H9 (cell line): ENCODE measurements around the gene RIT2. TPM values are rescaled to one million over a fixed set of nuclear protein-coding genes. Genes with fewer than 3 reads are reported as not detected.

ENCODE experiments used
- DNase-seq: peaks from one replicate; pipeline ENCODE4 v3.0.0-alpha.2; 2017
- H2AFZ ChIP-seq: one replicate; pipeline ENCODE4 v1.6.1; 2013; ENCODE audit warnings: mild to moderate bottlenecking, low read length, control low read depth, moderate library complexity
- H2AK5ac ChIP-seq: 2 replicates; pipeline ENCODE4 v1.6.1; 2013; ENCODE audit warnings: low read length, control low read depth, mixed read lengths; ENCODE audit not compliant: insufficient read length
- H2BK120ac ChIP-seq: one replicate; pipeline ENCODE4 v1.6.1; 2013; ENCODE audit warnings: low read depth, mild to moderate bottlenecking, low read length, control low read depth, inconsistent platforms; ENCODE audit not compliant: poor library complexity, severe bottlenecking
- H2BK12ac ChIP-seq: 2 replicates; pipeline ENCODE4 v1.6.1; 2013; ENCODE audit warnings: low read length, control low read depth, mixed read lengths, low read depth; ENCODE audit not compliant: insufficient read length
- H2BK15ac ChIP-seq: 2 replicates; pipeline ENCODE4 v1.6.1; 2013; ENCODE audit warnings: low read depth, low read length, control low read depth
- H2BK20ac ChIP-seq: one replicate; pipeline ENCODE4 v1.6.1; 2013; ENCODE audit warnings: low read depth, mild to moderate bottlenecking, low read length, control low read depth, inconsistent platforms; ENCODE audit not compliant: poor library complexity, severe bottlenecking
- H2BK5ac ChIP-seq: 2 replicates; pipeline ENCODE4 v1.6.1; 2013; ENCODE audit warnings: low read length, control low read depth, mixed read lengths; ENCODE audit not compliant: insufficient read length
- H3K14ac ChIP-seq: 2 replicates; pipeline ENCODE4 v1.6.1; 2013; ENCODE audit warnings: low read length, control low read depth; ENCODE audit not compliant: insufficient read depth
- H3K18ac ChIP-seq: 2 replicates; pipeline ENCODE4 v1.6.1; 2013; ENCODE audit warnings: low read depth, mild to moderate bottlenecking, mixed read lengths, low read length, control low read depth; ENCODE audit not compliant: insufficient read length
- H3K23ac ChIP-seq: 2 replicates; pipeline ENCODE4 v1.6.1; 2013; ENCODE audit warnings: low read length, control low read depth, mixed read lengths, low read depth; ENCODE audit not compliant: insufficient read length
- H3K23me2 ChIP-seq: 2 replicates; pipeline ENCODE4 v1.6.1; 2013; ENCODE audit warnings: low read depth, mild to moderate bottlenecking, mixed read lengths, low read length, control low read depth; ENCODE audit not compliant: insufficient read length, poor library complexity, severe bottlenecking
- H3K27ac ChIP-seq: 2 replicates; pipeline ENCODE4 v1.5.1; 2013; ENCODE audit warnings: low read length, control low read depth, mixed read lengths, low read depth; ENCODE audit not compliant: insufficient read length
- H3K27me3 ChIP-seq: 2 replicates; pipeline ENCODE4 v1.6.1; 2013; ENCODE audit warnings: low read length, control low read depth, inconsistent platforms; ENCODE audit not compliant: insufficient read depth
- H3K4ac ChIP-seq: 2 replicates; pipeline ENCODE4 v1.6.1; 2013; ENCODE audit warnings: low read depth, mild to moderate bottlenecking, control low read depth, inconsistent platforms, low read length, moderate library complexity
- H3K4me1 ChIP-seq: 2 replicates; pipeline ENCODE4 v1.6.1; 2013; ENCODE audit warnings: low read length, control low read depth, inconsistent platforms; ENCODE audit not compliant: insufficient read depth
- H3K4me2 ChIP-seq: 2 replicates; pipeline ENCODE4 v1.6.1; 2013; ENCODE audit warnings: low read length, control low read depth, mixed read lengths; ENCODE audit not compliant: insufficient read length, insufficient read depth
- H3K56ac ChIP-seq: 2 replicates; pipeline ENCODE4 v1.6.1; 2013; ENCODE audit warnings: low read depth, mild to moderate bottlenecking, mixed read lengths, low read length, control low read depth; ENCODE audit not compliant: insufficient read length
- H3K79me1 ChIP-seq: 2 replicates; pipeline ENCODE4 v1.6.1; 2013; ENCODE audit warnings: low read depth, mild to moderate bottlenecking, moderate library complexity, low read length, control low read depth, inconsistent platforms; ENCODE audit not compliant: insufficient read depth, poor library complexity, severe bottlenecking
- H3K79me2 ChIP-seq: 2 replicates; pipeline ENCODE4 v1.6.1; 2013; ENCODE audit warnings: low read length, control low read depth, inconsistent platforms; ENCODE audit not compliant: insufficient read depth
- H3K9ac ChIP-seq: 2 replicates; pipeline ENCODE4 v1.6.1; 2013; ENCODE audit warnings: low read length, control low read depth, mixed read lengths; ENCODE audit not compliant: insufficient read length; ENCODE audit errors: extremely low read depth
- H3K9me3 ChIP-seq: one replicate; pipeline ENCODE4 v1.6.1; 2013; ENCODE audit warnings: low read depth, low read length, inconsistent platforms; ENCODE audit not compliant: control insufficient read depth
- H3T11ph ChIP-seq: one replicate; pipeline ENCODE4 v1.6.1; 2013; ENCODE audit warnings: mild to moderate bottlenecking, low read length, control low read depth, inconsistent platforms
- H4K20me1 ChIP-seq: one replicate; pipeline ENCODE4 v1.6.1; 2013; ENCODE audit not compliant: control insufficient read depth, insufficient read length, insufficient read depth
- H4K5ac ChIP-seq: 2 replicates; pipeline ENCODE4 v1.6.1; 2013; ENCODE audit warnings: low read depth, mild to moderate bottlenecking, mixed read lengths, low read length, control low read depth; ENCODE audit not compliant: insufficient read length
- H4K8ac ChIP-seq: replicated peaks from 2 replicates; pipeline ENCODE4 v1.6.1; 2013; ENCODE audit warnings: low read length, control low read depth, mixed read lengths, low read depth; ENCODE audit not compliant: insufficient read length
- H4K91ac ChIP-seq: 2 replicates; pipeline ENCODE4 v1.6.1; 2013; ENCODE audit warnings: low read depth, mild to moderate bottlenecking, moderate library complexity, mixed read lengths, low read length, control low read depth; ENCODE audit not compliant: insufficient read length
- H3K27ac Mint-ChIP-seq, 3 experiments: 2 replicates in 2 of 3; 3 replicates in 1 of 3; pipeline ENCODE4 v1.8.0; 2020 to 2021; ENCODE audit warnings: mixed read lengths in 3 of 3, mild to moderate bottlenecking in 1 of 3, moderate library complexity in 1 of 3
- H3K27me3 Mint-ChIP-seq: 2 replicates; pipeline ENCODE4 v1.8.0; 2021; ENCODE audit warnings: low read depth, mild to moderate bottlenecking, moderate library complexity, mixed read lengths
- H3K36me3 Mint-ChIP-seq, 3 experiments: 2 replicates in 2 of 3; 3 replicates in 1 of 3; pipeline ENCODE4 v1.8.0; 2020 to 2021; ENCODE audit warnings: low read depth in 3 of 3, mixed read lengths in 3 of 3; ENCODE audit not compliant: insufficient read depth in 1 of 3
- H3K4me1 Mint-ChIP-seq, 2 experiments: 2 replicates each; pipeline ENCODE4 v1.8.0; 2020; ENCODE audit warnings: mixed read lengths in 2 of 2
- H3K4me3 Mint-ChIP-seq, 2 experiments: 2 replicates in 1 of 2; 3 replicates in 1 of 2; pipeline ENCODE4 v1.8.0; 2020 to 2021; ENCODE audit warnings: mild to moderate bottlenecking in 2 of 2, mixed read lengths in 2 of 2, moderate library complexity in 1 of 2
- H3K9me3 Mint-ChIP-seq, 2 experiments: 2 replicates in 1 of 2; 3 replicates in 1 of 2; pipeline ENCODE4 v1.8.0; 2020; ENCODE audit warnings: mild to moderate bottlenecking in 2 of 2, mixed read lengths in 2 of 2, moderate library complexity in 1 of 2
- WGBS: extraction: QIAGEN DNeasy Blood & Tissue Kit; methylation state at CpG from one replicate; pipeline ENCODE4 v1.1.7; 2013; ENCODE audit warnings: missing lambda C conversion rate, low lambda C conversion rate, mixed read lengths; ENCODE audit not compliant: insufficient read length; ENCODE audit errors: extremely low coverage; 5-methylcytosine and 5-hydroxymethylcytosine counted together
- total RNA-seq: library from RNA; stranded (reverse); gene quantifications from 2 replicates; pipeline ENCODE4 v1.2.1, GENCODE V29; 2021
- TF ChIP-seq, protein P1 (sequence below): fragments of 200-600 bp; sonication (generic); conservative IDR thresholded peaks from 3 replicates; pipeline ENCODE4 v1.8.0; 2021; ENCODE audit warnings: antibody characterized with exemption, mild to moderate bottlenecking

RIT2 gene
- total RNA-seq, 1 experiment from 2014 or later: 1.2 TPM

DNA sequence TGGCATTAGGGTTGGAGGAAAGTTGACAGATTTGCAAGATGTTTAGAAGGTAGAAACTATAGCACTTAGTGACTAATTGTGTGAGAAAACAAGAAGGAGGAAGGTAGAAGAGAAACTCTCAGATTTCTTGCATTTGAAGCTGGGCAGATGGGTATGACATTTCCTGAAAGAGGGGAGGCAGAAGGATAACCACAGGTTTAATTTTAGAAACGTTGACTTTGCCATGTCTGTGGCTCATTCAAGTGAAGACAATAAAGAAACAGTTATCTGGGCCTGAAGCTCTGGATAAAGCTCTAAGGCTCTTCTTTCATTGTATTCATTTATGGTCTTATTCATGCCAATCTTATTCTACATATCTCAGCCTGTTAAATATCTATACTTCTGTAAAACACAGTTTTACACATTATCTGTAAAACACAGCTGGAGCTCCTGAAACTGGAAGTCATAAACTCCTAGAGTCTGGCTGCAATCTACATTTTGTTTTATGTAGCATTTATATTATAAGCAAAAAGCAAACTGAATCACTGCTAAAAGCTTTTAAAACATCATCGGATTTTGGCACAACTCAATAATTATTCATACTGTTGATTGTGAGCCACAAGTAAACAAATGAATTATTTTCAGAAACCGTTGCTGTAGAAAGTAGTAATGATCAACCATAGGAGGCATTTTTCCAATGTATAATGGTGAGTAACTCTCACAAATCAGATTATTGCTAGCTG lies 138.5 kb downstream of the RIT2 start:
- Histone ChIP-seq H3K9me3 (no peaks in the 10 kb centered on the region), H3K4me2 (no peak overlapping the region), H3K56ac (no peak overlapping the region), H4K20me1 (no peaks in the 10 kb centered on the region), H3T11ph (no peak overlapping the region), H3K4me1 (no peaks in the 10 kb centered on the region), H3K27me3 (no peaks in the 10 kb centered on the region), H2BK5ac (no peak overlapping the region), H2AFZ (no peak overlapping the region), H3K23me2 (no peaks in the 10 kb centered on the region), H3K23ac (no peak overlapping the region), H2BK20ac (no peak overlapping the region), H2BK12ac (no peak overlapping the region), H2BK120ac (no peak overlapping the region), H3K27ac (no peak overlapping the region), H2AK5ac (no peak overlapping the region), H3K9ac (no peak overlapping the region), H3K79me2 (no peaks in the 10 kb centered on the region), H4K5ac (no peak overlapping the region), H3K14ac (no peak overlapping the region), H4K91ac (no peak overlapping the region), H4K8ac (no peak overlapping the region), H3K79me1 (no peaks in the 10 kb centered on the region), H3K4ac (no peak overlapping the region), H3K18ac (no peak overlapping the region), H2BK15ac (no peak overlapping the region)
- H3K4me1 Mint-ChIP-seq: peaks cover 8 to 16% of the 10 kb centered on the region in 2 experiments
- TF ChIP-seq, protein P1, sequence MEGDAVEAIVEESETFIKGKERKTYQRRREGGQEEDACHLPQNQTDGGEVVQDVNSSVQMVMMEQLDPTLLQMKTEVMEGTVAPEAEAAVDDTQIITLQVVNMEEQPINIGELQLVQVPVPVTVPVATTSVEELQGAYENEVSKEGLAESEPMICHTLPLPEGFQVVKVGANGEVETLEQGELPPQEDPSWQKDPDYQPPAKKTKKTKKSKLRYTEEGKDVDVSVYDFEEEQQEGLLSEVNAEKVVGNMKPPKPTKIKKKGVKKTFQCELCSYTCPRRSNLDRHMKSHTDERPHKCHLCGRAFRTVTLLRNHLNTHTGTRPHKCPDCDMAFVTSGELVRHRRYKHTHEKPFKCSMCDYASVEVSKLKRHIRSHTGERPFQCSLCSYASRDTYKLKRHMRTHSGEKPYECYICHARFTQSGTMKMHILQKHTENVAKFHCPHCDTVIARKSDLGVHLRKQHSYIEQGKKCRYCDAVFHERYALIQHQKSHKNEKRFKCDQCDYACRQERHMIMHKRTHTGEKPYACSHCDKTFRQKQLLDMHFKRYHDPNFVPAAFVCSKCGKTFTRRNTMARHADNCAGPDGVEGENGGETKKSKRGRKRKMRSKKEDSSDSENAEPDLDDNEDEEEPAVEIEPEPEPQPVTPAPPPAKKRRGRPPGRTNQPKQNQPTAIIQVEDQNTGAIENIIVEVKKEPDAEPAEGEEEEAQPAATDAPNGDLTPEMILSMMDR: no peak
- H3K4me3 Mint-ChIP-seq: no peak overlapping the region
- H3K27me3 Mint-ChIP-seq: no peaks in the 10 kb centered on the region
- WGBS: no CpG with 5 or more reads among the region's 3 CpGs
- no peaks in the 10 kb centered on the region; a peak in 1 of 5 replicates for H3K9me3 Mint-ChIP-seq
- DNase-seq: no peak
- no peak overlapping the region for H3K27ac Mint-ChIP-seq
- H3K36me3 Mint-ChIP-seq: peaks cover 0 to 2% (median 0%) of the 10 kb centered on the region in 3 experiments; a peak in 1 of 7 replicates
